Nephron (organoid): ENCODE measurements around the gene REG4.

ENCODE experiments used
- H3K27ac Mint-ChIP-seq, 3 experiments: 2 replicates each; pipeline ENCODE4 v1.8.0; 2020; ENCODE audit warnings: mixed read lengths in 3 of 3, mild to moderate bottlenecking in 2 of 3, moderate library complexity in 1 of 3
- H3K27me3 Mint-ChIP-seq: 2 replicates; pipeline ENCODE4 v1.8.0; 2021; ENCODE audit warnings: low read depth, mild to moderate bottlenecking, moderate library complexity, mixed read lengths
- H3K36me3 Mint-ChIP-seq: 2 replicates; pipeline ENCODE4 v1.8.0; 2020; ENCODE audit warnings: low read depth, mixed read lengths
- H3K4me1 Mint-ChIP-seq: 2 replicates; pipeline ENCODE4 v1.8.0; 2020; ENCODE audit warnings: mixed read lengths
- H3K4me3 Mint-ChIP-seq, 3 experiments: 2 replicates each; pipeline ENCODE4 v1.8.0; 2020; ENCODE audit warnings: mild to moderate bottlenecking in 3 of 3, mixed read lengths in 3 of 3, moderate library complexity in 2 of 3
- H3K9me3 Mint-ChIP-seq: 2 replicates; pipeline ENCODE4 v1.8.0; 2020; ENCODE audit warnings: mixed read lengths
- CTCF ChIP-seq, 3 experiments: fragments of 200-600 bp; sonication (generic); IDR thresholded peaks; one replicate each; pipeline ENCODE4 v1.5.0; 2021; ENCODE audit warnings: antibody characterized with exemption in 3 of 3; ENCODE audit not compliant: unreplicated experiment in 3 of 3

The REG4 gene

GRCh38 chr1:119781434-119782210, 29.6 kb downstream of the REG4 start:
- TF ChIP-seq CTCF (IDR thresholded peaks at IDR 0.05; ENCODE audit: unreplicated experiment in 3 of 3): no peak
- Mint-ChIP-seq H3K27ac (peak overlapping the region; percentile 96 to 98 (median 98)), H3K36me3 (no peaks in the 10 kb centered on the region), H3K27me3 (no peaks in the 10 kb centered on the region), H3K4me3 (no peak overlapping the region), H3K9me3 (no peaks in the 10 kb centered on the region), H3K4me1 (peaks cover 69% of the 10 kb centered on the region)

GRCh38 chr1:119779869-119780356, 31.3 kb downstream of the REG4 start:
- no peaks in the 10 kb centered on the region for H3K27me3 Mint-ChIP-seq
- peak overlapping the region in 2 of 3 experiments; percentile 24 to 54 for H3K4me3 Mint-ChIP-seq
- no peak for TF ChIP-seq CTCF (IDR thresholded peaks at IDR 0.05; ENCODE audit: unreplicated experiment in 3 of 3)
- H3K9me3 Mint-ChIP-seq: no peaks in the 10 kb centered on the region
- peaks cover 64% of the 10 kb centered on the region for H3K4me1 Mint-ChIP-seq
- H3K27ac Mint-ChIP-seq: peak overlapping the region; percentile 96 to 98 (median 98)
- H3K36me3 Mint-ChIP-seq: no peaks in the 10 kb centered on the region

GRCh38 chr1:119778886-119779560, 32.2 kb downstream of the REG4 start:
- Mint-ChIP-seq H3K4me1 (peaks cover 65% of the 10 kb centered on the region), H3K27me3 (no peaks in the 10 kb centered on the region), H3K27ac (peak overlapping the region; percentile 96 to 98 (median 98)), H3K36me3 (no peaks in the 10 kb centered on the region), H3K4me3 (peak overlapping the region; percentile 8 to 54 (median 24)), H3K9me3 (no peaks in the 10 kb centered on the region)
- TF ChIP-seq CTCF (IDR thresholded peaks at IDR 0.05; ENCODE audit: unreplicated experiment in 3 of 3): no peak

GRCh38 chr1:119778359-119778758, 32.9 kb downstream of the REG4 start:
- Mint-ChIP-seq H3K9me3 (no peaks in the 10 kb centered on the region), H3K4me3 (no peak overlapping the region), H3K36me3 (no peaks in the 10 kb centered on the region)

GRCh38 chr1:119774746-119775490, 36.3 kb downstream of the REG4 start:
- H3K9me3 Mint-ChIP-seq: no peaks in the 10 kb centered on the region

More at GRCh38 chr1:119778359-119778758, 32.9 kb downstream of the REG4 start:
- no peak for TF ChIP-seq CTCF (IDR thresholded peaks at IDR 0.05; ENCODE audit: unreplicated experiment in 3 of 3)
- Mint-ChIP-seq H3K27me3 (no peaks in the 10 kb centered on the region), H3K4me1 (peaks cover 65% of the 10 kb centered on the region), H3K27ac (peak overlapping the region; percentile 59 to 98 (median 60))

More at GRCh38 chr1:119774746-119775490, 36.3 kb downstream of the REG4 start:
- Mint-ChIP-seq H3K4me3 (peak overlapping the region in 1 of 3 experiments; percentile 24), H3K27ac (peak overlapping the region; percentile 77 to 97 (median 92)), H3K27me3 (no peaks in the 10 kb centered on the region), H3K36me3 (no peaks in the 10 kb centered on the region), H3K4me1 (peaks cover 33% of the 10 kb centered on the region)
- no peak for TF ChIP-seq CTCF (IDR thresholded peaks at IDR 0.05; ENCODE audit: unreplicated experiment in 3 of 3)
